Fibroblast of lung (primary cell): ENCODE results near the gene SULT1C2.

Experiments
- CTCF ChIP-seq, 2 donors: IDR thresholded peaks in 1 of 2; conservative IDR thresholded peaks in 1 of 2; 1 replicate in 1 of 2; 2 replicates in 1 of 2; pipeline ENCODE4 v1.5.1; 2011 to 2012; ENCODE audit warnings: low read length in 2 of 2, control low read depth in 1 of 2, inconsistent platforms in 1 of 2, low read depth in 1 of 2, mild to moderate bottlenecking in 1 of 2
- EZH2 ChIP-seq: IDR thresholded peaks from 2 replicates; pipeline ENCODE4 v1.5.1; 2012; ENCODE audit warnings: low read length, control low read depth, mild to moderate bottlenecking; ENCODE audit errors: missing control alignments

DNA sequence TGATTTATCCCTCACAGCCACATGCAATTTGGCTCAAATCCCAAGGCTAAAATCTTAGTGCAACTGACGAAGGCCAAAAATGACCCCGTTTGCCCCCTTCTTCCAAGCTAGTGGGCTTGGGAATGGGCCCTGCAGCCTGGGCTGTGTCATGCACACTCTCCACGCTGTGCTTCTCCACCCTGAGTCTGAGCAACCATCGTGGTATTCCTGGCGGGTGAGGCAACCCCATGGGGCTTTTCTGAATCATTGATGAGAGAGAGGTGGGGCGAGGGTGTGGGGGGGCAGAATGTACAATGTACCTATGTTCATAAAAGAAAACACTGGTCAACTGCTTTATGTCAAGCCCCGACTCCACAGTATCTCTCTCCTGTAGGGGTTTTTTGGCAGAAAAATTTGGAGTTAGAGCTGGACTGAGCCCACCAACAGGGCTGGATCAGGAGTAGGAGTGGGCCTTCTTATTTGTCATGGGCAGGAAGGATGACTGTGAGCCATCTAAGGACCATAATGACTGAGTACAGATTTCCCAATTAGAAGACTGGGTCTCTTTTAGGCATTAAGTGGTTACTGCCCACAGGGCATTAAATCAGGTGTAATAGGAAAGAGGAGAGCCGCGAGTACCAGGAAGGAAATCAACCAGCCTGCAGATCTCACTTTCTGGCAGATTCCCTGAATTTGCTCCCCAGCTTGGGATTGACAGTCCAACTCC is 8.9 kb downstream of the SULT1C2 start:
- TF ChIP-seq CTCF (conservative IDR thresholded peaks at IDR 0.05 in 1 of 2, IDR thresholded peaks at IDR 0.05 in 1 of 2; ENCODE audit: low read depth in 1 of 2, low read length in 2 of 2): no peak
- TF ChIP-seq EZH2: no peak
